ENCODE results near the gene DTNB. TPM values are rescaled to one million over a fixed set of nuclear protein-coding genes. Genes with fewer than 3 reads are reported as not detected.

DTNB gene
- total RNA-seq, 1 donor from 2014 or later = 4.5 TPM

DNA sequence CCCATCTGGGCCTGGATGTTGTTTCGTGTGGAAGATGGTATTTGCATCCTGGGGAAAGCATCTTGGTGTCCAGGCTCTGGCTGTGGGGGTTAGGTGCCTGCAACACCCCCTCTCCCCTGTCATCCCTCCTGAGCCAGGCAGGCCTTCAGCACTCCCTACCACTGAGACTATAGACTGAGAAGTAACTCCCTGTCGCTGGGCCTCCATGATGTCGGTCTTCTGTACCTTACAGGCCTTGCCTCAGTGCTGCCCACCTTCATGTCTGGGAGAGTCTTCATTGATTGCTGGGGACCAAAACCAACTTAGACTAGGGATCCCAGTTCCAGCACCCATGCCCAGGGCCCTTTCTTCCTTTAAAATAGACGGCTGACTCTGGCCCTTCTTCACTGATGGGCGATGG is 298.6 kb downstream of the DTNB start:
- ATAC-seq (ENCODE audit: poor library complexity) (no peak), DNase-seq (no peak)
- intact Hi-C loops (cut with DNase I) = loop anchor here (10.0 kb wide), 1 partner anchor 150 kb away; no protein-coding TSS in a partner anchor

- ATAC-seq (ENCODE audit: poor library complexity) (no peak), DNase-seq (no peak)
- intact Hi-C loops (cut with DNase I) = loop anchor here (10.0 kb wide), 1 partner anchor 150 kb away; no protein-coding TSS in a partner anchor
Observed at GRCh38 chr2:25374411-25374810, 299.0 kb downstream of the DTNB start.

DNA sequence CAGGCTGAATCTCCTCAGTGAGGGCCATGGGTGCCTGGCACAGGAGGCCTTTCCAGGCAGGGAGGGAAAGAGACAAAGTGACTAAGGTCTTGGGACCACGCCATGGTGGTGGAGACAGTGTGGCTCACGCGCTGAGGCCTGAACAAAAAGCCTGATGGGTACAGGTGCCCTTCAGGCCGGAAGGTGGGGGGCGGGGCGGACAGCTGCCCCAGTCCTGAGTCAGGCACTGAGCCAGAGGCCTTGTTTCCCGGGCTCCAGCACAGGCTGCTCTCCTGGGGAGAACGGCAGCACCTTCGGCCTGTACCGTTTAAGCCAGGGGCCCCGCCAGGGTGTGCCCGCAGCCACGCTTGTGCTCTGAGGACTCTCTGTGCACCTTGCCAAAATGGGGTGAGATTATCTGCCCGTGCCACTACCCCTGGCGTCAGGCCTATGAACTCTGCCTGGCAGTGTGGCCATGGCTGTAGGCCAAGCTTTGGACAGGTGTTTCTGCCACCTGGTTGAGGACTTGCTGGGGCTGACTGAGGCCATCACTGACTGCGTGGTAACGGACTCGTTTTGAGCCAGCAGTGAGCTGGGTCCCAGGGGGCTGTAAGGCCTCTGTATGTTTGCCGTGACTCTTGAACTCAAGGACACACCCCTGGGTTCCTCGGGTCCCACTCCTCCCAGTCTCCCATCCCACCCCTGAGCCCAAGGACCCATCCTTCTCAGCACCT is 300.0 kb downstream of the DTNB start:
- peak; percentile 56 for DNase-seq
- intact Hi-C loops (cut with DNase I) = loop anchor here (10.0 kb wide), 1 partner anchor 151 kb away; no protein-coding TSS in a partner anchor
- peak; percentile 40 for ATAC-seq (ENCODE audit: poor library complexity)

DNA sequence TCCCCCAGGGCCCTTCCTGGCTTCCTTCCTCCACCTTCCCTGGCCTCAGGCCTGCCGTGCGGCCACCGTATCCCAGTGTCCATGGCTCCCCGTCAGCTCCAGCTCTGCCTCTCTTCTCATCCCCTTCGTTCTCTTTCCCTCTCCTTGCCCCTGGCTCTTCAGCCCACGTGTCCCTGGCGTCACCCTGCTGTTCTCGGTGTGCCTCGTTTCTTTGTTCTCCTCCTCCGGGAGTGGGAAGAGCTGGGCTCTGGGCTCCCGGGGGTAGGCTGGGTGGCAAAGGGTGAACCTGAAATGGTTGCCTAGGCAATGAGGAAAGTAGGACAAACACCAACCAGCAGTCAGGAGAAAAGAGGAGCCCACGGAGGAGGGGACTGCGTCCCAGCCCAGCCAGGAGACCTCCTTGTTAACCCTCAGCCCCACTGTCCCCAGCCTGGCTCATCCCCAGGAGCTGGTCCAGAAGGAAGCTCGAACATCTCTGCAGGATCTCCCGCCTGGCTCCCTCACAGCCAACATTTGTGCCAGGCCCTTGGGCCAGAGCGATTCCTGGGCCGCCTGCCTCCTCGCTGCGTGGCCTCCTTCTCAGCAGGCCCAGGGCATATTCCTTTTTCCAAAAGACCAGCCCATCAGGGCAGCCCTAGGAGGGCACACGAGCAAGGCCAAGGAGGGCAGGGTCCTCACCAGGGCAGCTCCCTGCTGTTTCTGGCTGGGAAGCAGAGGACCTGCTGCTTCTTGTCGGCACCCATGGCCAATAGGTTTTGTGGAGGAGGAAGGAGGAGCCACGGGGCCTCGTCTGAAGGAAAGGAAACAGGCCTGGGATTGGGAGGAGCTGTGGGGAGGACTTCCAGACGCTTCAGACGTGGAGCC is 300.7 kb downstream of the DTNB start:
- DNase-seq (no peak), ATAC-seq (ENCODE audit: poor library complexity) (no peak)
- intact Hi-C loops (cut with DNase I) = loop anchor here (10.0 kb wide), 1 partner anchor 152 kb away; no protein-coding TSS in a partner anchor

DNA sequence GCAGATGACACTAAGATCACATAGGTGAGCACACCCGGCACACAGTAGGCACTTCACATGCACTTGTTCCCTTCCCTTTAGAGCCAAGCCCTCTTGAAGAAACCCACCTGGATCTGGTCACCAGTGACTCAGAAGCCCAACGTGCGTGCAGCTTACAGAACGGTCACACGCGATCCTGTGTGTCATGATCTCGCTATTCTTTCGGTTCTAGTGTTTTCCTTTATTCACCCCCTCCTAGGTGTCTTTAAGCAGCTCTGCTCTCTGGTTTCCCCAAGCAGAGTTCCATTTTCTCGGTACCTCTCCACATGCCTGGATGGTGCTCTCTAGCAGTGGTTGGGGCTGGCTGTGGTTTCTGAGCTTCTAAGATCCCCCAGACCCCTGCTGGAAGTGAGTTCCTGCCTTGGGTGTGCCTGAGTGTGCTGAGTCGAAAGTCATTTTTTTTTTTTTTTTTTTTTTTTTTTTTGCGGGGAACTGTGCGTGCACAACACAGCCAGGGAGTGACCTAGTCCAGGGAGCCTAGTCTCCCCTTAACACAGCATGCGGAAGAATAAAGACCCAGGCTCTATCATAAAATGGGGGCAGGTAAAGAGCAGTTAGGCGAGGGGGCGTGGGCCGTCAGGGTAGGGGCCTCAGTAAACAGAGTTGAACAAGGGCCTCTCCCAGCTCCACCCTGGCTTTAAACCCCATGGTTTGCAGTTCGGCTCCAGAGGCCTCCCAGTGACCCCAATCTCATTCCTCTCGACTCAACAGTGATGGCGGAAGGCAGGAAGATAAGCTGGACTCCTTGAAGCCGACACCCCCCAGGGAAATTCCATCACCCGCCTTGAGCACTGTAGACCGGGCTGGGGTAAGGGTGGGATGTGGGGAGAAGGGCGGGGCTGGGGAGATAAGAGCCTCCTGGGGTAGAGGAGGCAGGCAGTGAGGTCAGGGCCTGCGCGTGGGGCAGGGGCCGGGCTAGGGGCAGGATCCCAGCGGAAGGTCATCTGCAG is 301.8 kb downstream of the DTNB start:
- DNase-seq (no peak), ATAC-seq (ENCODE audit: poor library complexity) (no peak)
- intact Hi-C loops (cut with DNase I) = loop anchor here (10.0 kb wide), 1 partner anchor 153 kb away; no protein-coding TSS in a partner anchor

DNA sequence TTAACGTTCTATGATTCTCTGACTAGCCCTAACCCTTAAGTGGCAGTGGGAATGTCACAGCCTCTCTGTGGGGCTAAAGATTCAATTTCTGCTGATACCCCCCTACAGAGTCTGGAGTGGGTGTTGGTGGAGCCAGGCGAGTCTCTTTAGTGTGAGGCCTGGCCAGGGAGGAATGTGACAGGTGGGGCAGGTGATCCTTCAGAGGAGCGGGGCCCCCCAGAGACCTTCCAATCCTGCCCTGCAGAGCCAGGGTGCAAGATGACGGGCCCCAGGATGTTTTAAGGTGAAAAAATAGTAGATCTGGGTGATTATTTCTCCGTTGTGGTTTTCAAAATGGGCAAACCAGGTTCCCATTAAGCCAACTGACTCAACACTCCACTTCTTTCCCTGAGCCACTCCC is 303.5 kb downstream of the DTNB start:
- ATAC-seq (ENCODE audit: poor library complexity) (no peak), DNase-seq (no peak)
- intact Hi-C loops (cut with DNase I) = loop anchor here (10.0 kb wide), 1 partner anchor 155 kb away; no protein-coding TSS in a partner anchor

DNA sequence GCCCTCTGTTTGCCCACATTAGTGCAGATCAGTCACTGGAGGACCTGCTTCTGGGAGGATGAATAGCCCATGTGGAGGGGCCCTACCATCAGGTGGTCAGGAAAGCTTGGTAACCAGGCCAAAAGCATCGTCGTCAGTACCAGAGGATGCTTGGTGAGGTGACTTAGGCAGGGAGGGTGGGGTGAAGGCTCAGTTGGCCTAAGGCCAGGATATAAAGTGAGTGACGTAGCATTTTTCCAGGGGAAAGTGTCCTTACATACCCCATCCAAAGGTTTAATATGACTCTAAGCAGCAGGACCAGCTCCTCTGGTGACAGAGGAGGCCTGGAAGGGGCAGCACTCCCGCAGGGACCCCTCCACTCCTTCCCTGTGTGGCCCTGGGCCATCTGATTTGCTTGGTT is 303.9 kb downstream of the DTNB start:
- ATAC-seq (ENCODE audit: poor library complexity) (no peak), DNase-seq (no peak)
- intact Hi-C loops (cut with DNase I) = no loop called here

DNA sequence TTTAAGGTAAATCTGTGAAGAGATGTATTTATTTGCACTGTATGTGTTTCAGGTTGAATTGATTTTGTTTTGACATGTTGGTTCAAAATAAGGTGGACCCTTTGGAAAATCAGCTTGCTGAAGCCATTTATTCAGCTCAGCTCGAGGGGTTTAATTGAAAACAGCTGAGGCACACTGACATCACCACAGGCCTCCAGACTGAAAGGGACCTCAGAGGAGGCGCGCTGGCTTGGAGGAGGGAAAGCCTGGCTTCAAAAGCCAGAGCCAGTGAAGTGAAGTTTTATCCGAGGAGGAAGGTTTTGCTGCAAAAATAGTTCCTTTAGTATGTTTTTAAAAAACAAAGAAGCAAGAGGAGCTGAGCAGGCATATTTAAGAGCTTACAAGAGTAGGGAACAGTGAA is 304.7 kb downstream of the DTNB start:
- ATAC-seq (ENCODE audit: poor library complexity) (no peak), DNase-seq (no peak)
- intact Hi-C loops (cut with DNase I) = no loop called here

DNA sequence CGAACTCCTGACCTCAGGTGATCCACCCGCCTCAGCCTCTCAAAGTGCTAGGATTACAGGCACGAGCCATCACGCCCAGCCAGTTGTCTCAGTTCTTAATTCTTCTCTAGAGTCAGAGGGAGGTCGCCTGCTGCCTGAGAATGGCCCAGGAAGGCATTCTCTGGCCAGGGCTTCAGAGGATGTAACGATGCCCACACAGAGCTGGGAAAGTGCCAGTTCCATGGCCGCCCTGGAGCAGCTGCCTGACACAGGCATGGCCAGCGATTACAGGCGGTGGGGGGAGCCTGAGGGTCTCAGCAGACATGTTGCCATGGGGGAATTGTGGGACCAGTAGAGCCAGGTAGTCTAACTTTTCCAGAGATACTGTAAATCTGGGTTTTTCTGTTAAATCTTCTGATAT is 306.1 kb downstream of the DTNB start:
- ATAC-seq (ENCODE audit: poor library complexity) = no peak
- DNase-seq = no peak
- intact Hi-C loops (cut with DNase I) = no loop called here

GRCh38 chr2:25366629-25367028 is 306.7 kb downstream of the DTNB start:
- ATAC-seq (ENCODE audit: poor library complexity) (no peak), DNase-seq (no peak)
- intact Hi-C loops (cut with DNase I) = no loop called here

- no peak for DNase-seq
- ATAC-seq (ENCODE audit: poor library complexity) = no peak
- intact Hi-C loops (cut with DNase I) = no loop called here
Observed at GRCh38 chr2:25365241-25365640, 308.1 kb downstream of the DTNB start.

DNA sequence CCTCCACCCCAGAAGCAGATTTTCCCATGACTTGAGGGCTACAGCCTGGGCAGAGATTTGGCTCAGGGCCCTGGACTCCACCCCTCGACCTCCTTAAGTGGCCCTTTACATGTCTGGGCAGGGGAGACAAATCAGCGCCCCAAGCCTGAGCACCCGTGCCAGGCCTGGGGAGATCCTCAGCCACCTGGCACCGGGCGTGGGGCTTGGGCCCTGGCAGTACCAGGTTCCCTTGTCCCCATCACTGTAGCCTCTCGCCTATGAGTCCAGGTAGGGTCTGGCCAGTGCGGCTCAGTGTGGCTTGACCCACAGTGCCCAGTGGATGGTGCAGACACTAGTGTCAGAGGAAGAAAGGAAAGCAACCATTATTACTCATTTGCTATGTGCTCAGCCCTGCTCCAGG is 309.6 kb downstream of the DTNB start:
- no peak for DNase-seq
- intact Hi-C loops (cut with DNase I) = no loop called here
- no peak for ATAC-seq (ENCODE audit: poor library complexity)

- peak; percentile 59 for DNase-seq
- intact Hi-C loops (cut with DNase I) = no loop called here
- peak; percentile 65 for ATAC-seq (ENCODE audit: poor library complexity)
Observed at GRCh38 chr2:25362434-25363145, 310.8 kb downstream of the DTNB start.

GRCh38 chr2:25362049-25362433 is 311.3 kb downstream of the DTNB start:
- intact Hi-C loops (cut with DNase I) = no loop called here
- DNase-seq (peak; percentile 94), ATAC-seq (ENCODE audit: poor library complexity) (peak; percentile 99)

- intact Hi-C loops (cut with DNase I) = no loop called here
- DNase-seq = no peak
Observed at GRCh38 chr2:25361261-25362048, 311.9 kb downstream of the DTNB start.

DNA sequence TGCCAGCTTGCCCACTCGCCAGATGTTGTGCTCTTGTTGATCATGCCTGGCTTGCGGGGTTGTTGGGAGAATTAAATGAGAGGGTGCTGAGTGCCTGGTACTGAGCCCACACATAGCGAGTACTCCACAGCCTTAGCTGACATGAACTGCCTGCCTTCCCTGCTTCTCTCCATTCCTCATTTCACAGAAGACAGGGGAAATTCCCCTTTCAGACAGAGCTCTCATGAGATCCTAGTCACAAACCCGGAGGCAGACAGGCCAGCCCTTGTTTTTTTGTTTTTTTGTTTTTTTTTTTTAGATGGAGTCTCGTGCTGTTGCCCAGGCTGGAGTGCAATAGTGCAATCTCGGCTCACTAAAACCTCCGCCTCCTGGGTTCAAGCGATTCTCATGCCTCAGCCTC is 314.5 kb downstream of the DTNB start:
- intact Hi-C loops (cut with DNase I) = no loop called here
- no peak for ATAC-seq (ENCODE audit: poor library complexity)

More at GRCh38 chr2:25361261-25362048, 311.9 kb downstream of the DTNB start:
- ATAC-seq (ENCODE audit: poor library complexity) = no peak

DNA sequence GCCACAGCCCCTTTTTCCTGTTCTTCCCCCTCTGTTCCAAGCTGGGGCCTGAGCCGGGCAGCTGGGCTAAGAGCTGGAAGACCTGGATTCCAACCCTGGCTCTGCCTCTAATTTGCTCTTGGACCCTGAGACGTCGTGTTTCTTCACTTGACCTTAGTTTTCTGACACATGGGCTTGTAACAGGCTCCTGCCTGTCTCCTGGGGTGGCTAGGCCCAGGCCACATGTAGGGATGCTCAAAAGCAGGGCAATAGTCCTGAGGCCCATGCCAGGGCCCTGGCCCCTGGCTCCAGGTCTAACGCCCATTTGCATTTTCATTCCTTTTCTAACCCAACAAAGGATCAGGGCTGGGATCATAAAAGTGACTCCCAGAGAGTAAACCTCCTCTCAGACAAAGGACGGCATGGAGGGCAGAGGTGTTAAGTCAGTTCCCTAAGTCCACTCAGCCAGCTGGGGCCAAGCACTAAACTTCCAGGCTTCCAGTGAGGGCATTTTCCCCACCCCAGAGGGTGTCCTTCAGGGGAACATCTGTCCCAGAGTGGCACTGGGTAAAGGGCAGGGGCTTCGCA is 315.0 kb downstream of the DTNB start:
- ATAC-seq (ENCODE audit: poor library complexity) (no peak), DNase-seq (no peak)
- intact Hi-C loops (cut with DNase I) = no loop called here

More for the DNA sequence above, 314.5 kb downstream of the DTNB start:
- DNase-seq = no peak

Data from Right ventricle myocardium superior (tissue), 1 donor.